ENCODE measurements around the gene APOBEC3B. TPM values are rescaled to one million over a fixed set of nuclear protein-coding genes. Genes with fewer than 3 reads are reported as not detected.

Gene APOBEC3B
- total and polyA plus RNA-seq, 9 of the 15 experiments (the other 6 are each of a cell fraction or from before 2014, with no cell fraction given) = 5.9 to 166 (median 43.2) TPM

DNA sequence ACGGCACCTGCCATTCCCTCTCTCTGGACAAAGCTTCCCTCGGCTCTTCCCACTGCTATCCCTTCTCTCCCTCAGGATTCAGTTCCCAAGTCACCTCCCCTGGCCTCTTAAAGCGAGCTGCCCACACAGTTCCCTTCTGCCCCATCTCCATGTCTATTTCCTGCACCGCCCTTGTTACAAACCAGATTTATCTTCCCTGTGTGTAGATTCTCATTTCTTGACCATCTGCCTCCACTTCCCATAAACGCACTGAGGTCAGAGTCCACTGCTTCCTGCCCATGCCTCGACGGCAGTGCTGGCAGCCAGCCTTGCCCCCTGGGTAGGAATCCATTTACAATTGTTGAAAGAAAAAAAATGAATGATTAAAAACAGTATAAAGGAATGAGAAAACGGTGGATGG lies 11.6 kb upstream of the APOBEC3B start:
- ChIA-PET CTCF (ENCODE audit: low intra/inter-chr PET ratio) (interaction anchor here (0.6 kb wide), 1 partner anchor 140 kb away, joined by 3 read pairs; no protein-coding TSS in a partner anchor), POLR2A (no interaction called here)
- Histone ChIP-seq H3K9me1 (ENCODE audit: control insufficient read depth, insufficient read depth, low read length) (no peaks in the 10 kb centered on the region), H3K9ac (ENCODE audit: insufficient read depth in 1 of 2, low read depth in 2 of 2, low read length in 2 of 2) (no peak overlapping the region), H3K4me3 (no peak overlapping the region), H3K4me1 (replicated peaks in 1 of 2; ENCODE audit: control insufficient read depth in 2 of 2, insufficient read depth in 2 of 2, low read length in 2 of 2) (peaks cover 7 to 16% of the 10 kb centered on the region in 2 experiments; a peak in 3 of 5 replicates), H3K79me2 (ENCODE audit: control insufficient read depth, insufficient read depth, low read length) (no peaks in the 10 kb centered on the region), H3K36me3 (ENCODE audit: control insufficient read depth, insufficient read depth, low read length) (no peaks in the 10 kb centered on the region), H4K20me1 (replicated peaks; ENCODE audit: control insufficient read depth, insufficient read depth, low read length) (no peaks in the 10 kb centered on the region), H3K27me3 (ENCODE audit: control insufficient read depth in 2 of 2, insufficient read depth in 2 of 2, low read length in 2 of 2) (peaks cover 0 to 31% of the 10 kb centered on the region in 2 experiments; a peak in 3 of 5 replicates), H3K4me2 (ENCODE audit: insufficient read depth, low read length) (no peak overlapping the region), H3K27ac (ENCODE audit: extremely low read depth, low read depth, low read length) (no peak overlapping the region), H2AFZ (ENCODE audit: low read depth, low read length) (no peak overlapping the region), H3K9me3 (replicated peaks; ENCODE audit: control insufficient read depth, insufficient read depth, low read depth, low read length) (no peaks in the 10 kb centered on the region)
- in situ Hi-C loops (cut with MboI) (no loop called here), intact Hi-C loops (cut with micrococcal nuclease) (no loop called here)
- no TSS peak for BruUV-seq (replicated peaks)
- TF ChIP-seq ZBTB26 (CRISPR knock-in tag; IDR thresholded peaks at IDR 0.05) = no peak
- no peak for TF ChIP-seq ZNF212 (CRISPR knock-in tag; IDR thresholded peaks at IDR 0.05)
- TF ChIP-seq ILF3 (IDR thresholded peaks at IDR 0.05; ENCODE audit: borderline replicate concordance) = no peak
- no peak for TF ChIP-seq RNF2 (IDR thresholded peaks at IDR 0.05)
- TF ChIP-seq BHLHE40 (IDR thresholded peaks at IDR 0.05; ENCODE audit: low read length) = no peak
- no peak for TF ChIP-seq KAT7 (CRISPR knock-in tag; IDR thresholded peaks at IDR 0.05; ENCODE audit: borderline replicate concordance)
- no peak for TF ChIP-seq ZNF121 (CRISPR knock-in tag; conservative IDR thresholded peaks at IDR 0.05)
- TF ChIP-seq TSC22D4 (tag; IDR thresholded peaks at IDR 0.05) = no peak
- no peak for TF ChIP-seq HNRNPK (IDR thresholded peaks at IDR 0.05; ENCODE audit: low read depth, low read length, poor library complexity, severe bottlenecking)
- no peak for TF ChIP-seq ZBTB2 (IDR thresholded peaks at IDR 0.05)
- DNase-seq (ENCODE audit: extremely low read depth in 1 of 4, low spot score in 3 of 4) = no peak
- FAIRE-seq = no peak
- no peak for ATAC-seq
- whole genome bisulfite sequencing (ENCODE audit: insufficient coverage, low coverage, missing lambda C conversion rate) = 2% methylated on average over 8 of the region's 8 CpGs

Measured in K562 (cell line).